Esophagus squamous epithelium (tissue), 4 donors: ENCODE results near the gene INPP4B.

Experiments used
- CTCF ChIP-seq, 6 experiments: fragments of 450-650 bp in 4 of 6; fragments of 200-600 bp in 2 of 6; sonication (generic) in 2 of 6; IDR thresholded peaks; one replicate each; pipeline ENCODE4 v1.5.1; 2016 to 2019; ENCODE audit warnings: antibody characterized with exemption in 6 of 6, mild to moderate bottlenecking in 4 of 6, moderate library complexity in 4 of 6
- POLR2A ChIP-seq, 4 donors: fragments of 450-650 bp; IDR thresholded peaks; one replicate each; pipeline ENCODE4 v1.6.1; 2017; ENCODE audit warnings: antibody characterized with exemption in 4 of 4, mild to moderate bottlenecking in 4 of 4, moderate library complexity in 3 of 4

- TF ChIP-seq CTCF (IDR thresholded peaks at IDR 0.05) (no peak), POLR2A (IDR thresholded peaks at IDR 0.05) (no peak)
These were observed 249.5 kb downstream of the INPP4B start for GRCh38 chr4:142596595-142596994.
